Aorta (tissue), 5 donors: ENCODE data around the gene IRAK3. TPM values are rescaled to one million over a fixed set of nuclear protein-coding genes. Genes with fewer than 3 reads are reported as not detected.
"Not testable (repeated sequence)": the region's sequence is repeated elsewhere in the genome, so short reads cannot be mapped to it uniquely, and the experiment has no call there.

Experiments used
- ATAC-seq: fragments of 200-7000 bp; cut with Tn5 transposase; one replicate; pipeline ENCODE4 v1.9.1; 2022; ENCODE audit warnings: moderate library complexity; ENCODE audit not compliant: low FRiP score
- DNase-seq, 2 donors: peaks; one replicate each; pipeline ENCODE4 v3.0.0-alpha.2; 2020
- H3K27ac ChIP-seq, 2 donors: one replicate each; pipeline ENCODE4 v1.5.1; 2013; ENCODE audit warnings: low read length in 2 of 2, mild to moderate bottlenecking in 2 of 2, moderate library complexity in 2 of 2, control low read depth in 1 of 2, inconsistent platforms in 1 of 2, low read depth in 1 of 2
- H3K27me3 ChIP-seq, 2 donors: one replicate each; pipeline ENCODE4 v1.6.1; 2013; ENCODE audit warnings: control low read depth in 1 of 2, low read length in 1 of 2, mild to moderate bottlenecking in 1 of 2, moderate library complexity in 1 of 2; ENCODE audit not compliant: insufficient read depth in 2 of 2, control insufficient read depth in 1 of 2
- H3K36me3 ChIP-seq, 2 donors: one replicate each; pipeline ENCODE4 v1.6.1; 2013; ENCODE audit warnings: control low read depth in 1 of 2, low read length in 1 of 2, mild to moderate bottlenecking in 1 of 2; ENCODE audit not compliant: insufficient read depth in 2 of 2, control insufficient read depth in 1 of 2
- H3K4me1 ChIP-seq, 2 donors: one replicate each; pipeline ENCODE4 v1.6.1; 2013; ENCODE audit warnings: low read length in 2 of 2, control low read depth in 1 of 2, mild to moderate bottlenecking in 1 of 2, moderate library complexity in 1 of 2; ENCODE audit not compliant: insufficient read depth in 2 of 2, control insufficient read depth in 1 of 2
- H3K4me3 ChIP-seq, 2 donors: one replicate each; pipeline ENCODE4 v1.5.1; 2013; ENCODE audit warnings: low read length in 2 of 2, control low read depth in 1 of 2, mild to moderate bottlenecking in 1 of 2
- H3K9me3 ChIP-seq: one replicate; pipeline ENCODE4 v1.6.1; 2013; ENCODE audit warnings: mild to moderate bottlenecking, low read length; ENCODE audit not compliant: control insufficient read depth
- WGBS, 2 donors: extraction: QIAGEN DNeasy Blood & Tissue Kit; methylation state at CpG; one replicate each; pipeline ENCODE4 v1.1.7; 2013; 5-methylcytosine and 5-hydroxymethylcytosine counted together
- intact Hi-C, 2 donors: fragments of 100-400 bp; cut with DNase I; formaldehyde crosslinking; loops; one replicate each; pipeline versions ENCODE4 v1.14.2 to v1.15.0; 2022
- polyA plus RNA-seq, 2 donors: library from polyadenylated mRNA; stranded (reverse); fragments of 200-250 nt; gene quantifications; one replicate each; pipeline ENCODE4 v1.2.3, GENCODE V29; 2013
- total RNA-seq, 2 donors: library from RNA; stranded (reverse); fragmentation: NEBNext Ultra II Directional; extraction: Animal tissue kit (Norgen Biotek cat#: 25700); gene quantifications; one replicate each; pipeline ENCODE4 v1.2.1, GENCODE V29; 2021
- donor health status: healthy with polysubstance abuse.
- donor health status: Bipolar disorder and iron deficiency.
- donor health status: DM: no; HTN: no; CAD: no.
- donor health status: DM: no; HTN: no; CAD: no.
- donor health status: DM: yes; HTN: yes; CAD: no.

The IRAK3 gene
- total and polyA plus RNA-seq, 4 donors, result 5.0 to 32.2 (median 18.6) TPM

GRCh38 chr12:66195242-66195641 is 6.2 kb downstream of the IRAK3 start:
- WGBS, 2 donors, result 88% methylated on average over 6 of the region's 6 CpGs
- ATAC-seq, result no peak

GRCh38 chr12:66196806-66197205 is 7.8 kb downstream of the IRAK3 start:
- H3K36me3 ChIP-seq, result no peaks in the 10 kb centered on the region
- H3K27ac ChIP-seq, result no peak overlapping the region
- no peaks in the 10 kb centered on the region for H3K9me3 ChIP-seq
- no peak overlapping the region for H3K4me3 ChIP-seq
- WGBS, 2 donors, result 28 to 32% methylated on average over 3 of the region's 3 CpGs
- ATAC-seq, result no peak
- H3K27me3 ChIP-seq, result no peaks in the 10 kb centered on the region
- no peak for DNase-seq
- intact Hi-C loops, result no loop called here
- H3K4me1 ChIP-seq, result peaks cover 0 to 4% of the 10 kb centered on the region in 2 donors

More at GRCh38 chr12:66195242-66195641, 6.2 kb downstream of the IRAK3 start:
- Histone ChIP-seq H3K4me3 (no peak overlapping the region), H3K27ac (no peak overlapping the region), H3K9me3 (no peaks in the 10 kb centered on the region), H3K4me1 (peaks cover 0 to 4% of the 10 kb centered on the region in 2 donors), H3K27me3 (no peaks in the 10 kb centered on the region), H3K36me3 (no peaks in the 10 kb centered on the region)
- no peak for DNase-seq
- intact Hi-C loops, result no loop called here

GRCh38 chr12:66197495-66197921 is 8.5 kb downstream of the IRAK3 start:
- 7 to 14% methylated on average over 3 of the region's 3 CpGs for WGBS, 2 donors
- Histone ChIP-seq H3K27me3 (no peaks in the 10 kb centered on the region), H3K27ac (no peak overlapping the region), H3K36me3 (no peaks in the 10 kb centered on the region), H3K4me3 (no peak overlapping the region), H3K4me1 (peaks cover 0 to 4% of the 10 kb centered on the region in 2 donors), H3K9me3 (no peaks in the 10 kb centered on the region)
- intact Hi-C loops, result no loop called here
- no peak for ATAC-seq
- DNase-seq, result no peak

- no peak overlapping the region for H3K27ac ChIP-seq
- no peak for ATAC-seq
- H3K9me3 ChIP-seq, result no peaks in the 10 kb centered on the region
- no peaks in the 10 kb centered on the region for H3K27me3 ChIP-seq
- H3K4me1 ChIP-seq, result peaks cover 0 to 4% of the 10 kb centered on the region in 2 donors
- no peak overlapping the region for H3K4me3 ChIP-seq
- no peak for DNase-seq
- 19 to 20% methylated on average over 3 of the region's 3 CpGs for WGBS, 2 donors
- H3K36me3 ChIP-seq, result no peaks in the 10 kb centered on the region
- intact Hi-C loops, result no loop called here
Measured at GRCh38 chr12:66199141-66199540, 10.1 kb downstream of the IRAK3 start.

GRCh38 chr12:66199831-66200509 is 11.0 kb downstream of the IRAK3 start:
- H3K27me3 ChIP-seq, result no peaks in the 10 kb centered on the region
- H3K9me3 ChIP-seq, result no peaks in the 10 kb centered on the region
- H3K27ac ChIP-seq, result peak overlapping the region in 1 of 2 donors; percentile 3
- peaks cover 0 to 4% of the 10 kb centered on the region in 2 donors for H3K4me1 ChIP-seq
- peaks cover 0 to 3% of the 10 kb centered on the region in 2 donors for H3K36me3 ChIP-seq
- no peak overlapping the region for H3K4me3 ChIP-seq
- ATAC-seq, result no peak
- intact Hi-C loops, result no loop called here
- no peak for DNase-seq

- no peak overlapping the region for H3K4me3 ChIP-seq
- H3K36me3 ChIP-seq, result peaks cover 0 to 4% of the 10 kb centered on the region in 2 donors
- ATAC-seq (no peak), DNase-seq (no peak)
- no peak overlapping the region for H3K27ac ChIP-seq
- no peaks in the 10 kb centered on the region for H3K4me1 ChIP-seq
- no peaks in the 10 kb centered on the region for H3K27me3 ChIP-seq
- no peaks in the 10 kb centered on the region for H3K9me3 ChIP-seq
- intact Hi-C loops, result no loop called here
- 84 to 93% methylated on average over 4 of the region's 4 CpGs for WGBS, 2 donors
Measured at GRCh38 chr12:66203820-66204219, 14.8 kb downstream of the IRAK3 start.

- no peak for ATAC-seq
- no peak for DNase-seq
- intact Hi-C loops, result no loop called here
- no peaks in the 10 kb centered on the region for H3K4me1 ChIP-seq
- no peaks in the 10 kb centered on the region for H3K9me3 ChIP-seq
- H3K27ac ChIP-seq, result no peak overlapping the region
- peaks cover 0 to 9% of the 10 kb centered on the region in 2 donors for H3K36me3 ChIP-seq
- WGBS, 2 donors, result 90 to 97% methylated on average over 1 of the region's 1 CpG
- H3K27me3 ChIP-seq, result no peaks in the 10 kb centered on the region
- H3K4me3 ChIP-seq, result no peak overlapping the region
Measured at GRCh38 chr12:66206141-66206540, 17.1 kb downstream of the IRAK3 start.

- ATAC-seq, result no peak
- no peaks in the 10 kb centered on the region for H3K9me3 ChIP-seq
- no peak overlapping the region for H3K4me3 ChIP-seq
- no peak overlapping the region for H3K27ac ChIP-seq
- H3K36me3 ChIP-seq, result peaks cover 0 to 7% of the 10 kb centered on the region in 2 donors
- H3K4me1 ChIP-seq, result no peaks in the 10 kb centered on the region
- intact Hi-C loops, result no loop called here
- no peaks in the 10 kb centered on the region for H3K27me3 ChIP-seq
- DNase-seq, result no peak
Measured at GRCh38 chr12:66210840-66211239, 21.8 kb downstream of the IRAK3 start.

- H3K27me3 ChIP-seq, H3K36me3 ChIP-seq, H3K9me3 ChIP-seq, H3K27ac ChIP-seq, H3K4me3 ChIP-seq, DNase-seq, intact Hi-C loops, H3K4me1 ChIP-seq, ATAC-seq: not testable (repeated sequence)
- 94 to 98% methylated on average over 2 of the region's 2 CpGs for WGBS, 2 donors
Measured at GRCh38 chr12:66211573-66211972, 22.6 kb downstream of the IRAK3 start.
